ENCODE data around the gene VILL.

VILL gene

GRCh38 chr3:38005076-38006020 lies 14.8 kb downstream of the VILL start:
- Histone ChIP-seq H3K27me3 (ENCODE audit: insufficient read depth, insufficient read length) (no peaks in the 10 kb centered on the region), H3K36me3 (ENCODE audit: insufficient read depth, insufficient read length, low read length) (peaks cover 34% of the 10 kb centered on the region), H3K4me3 (ENCODE audit: insufficient read length, low read depth) (no peak overlapping the region), H3K4me1 (ENCODE audit: insufficient read depth, insufficient read length) (peaks cover 23% of the 10 kb centered on the region), H3K9me3 (ENCODE audit: insufficient read depth, low read length) (no peaks in the 10 kb centered on the region), H3K9ac (ENCODE audit: insufficient read length, low read depth) (no peak overlapping the region)
- TF ChIP-seq SUZ12 (IDR thresholded peaks at IDR 0.05; ENCODE audit: extremely low read depth, insufficient read depth, insufficient read length) = no peak
- no peak for TF ChIP-seq YY1 (IDR thresholded peaks at IDR 0.05; ENCODE audit: insufficient read depth, insufficient read length)
- no peak for TF ChIP-seq ZNF274 (IDR thresholded peaks at IDR 0.05; ENCODE audit: low read depth, low read length)
- no peak for DNase-seq (ENCODE audit: low read depth, low spot score)

GRCh38 chr3:38006031-38006430 lies 15.4 kb downstream of the VILL start:
- TF ChIP-seq ZNF274 (IDR thresholded peaks at IDR 0.05; ENCODE audit: low read depth, low read length) (no peak), SUZ12 (IDR thresholded peaks at IDR 0.05; ENCODE audit: extremely low read depth, insufficient read depth, insufficient read length) (no peak), YY1 (IDR thresholded peaks at IDR 0.05; ENCODE audit: insufficient read depth, insufficient read length) (no peak)
- Histone ChIP-seq H3K27me3 (ENCODE audit: insufficient read depth, insufficient read length) (no peaks in the 10 kb centered on the region), H3K9ac (ENCODE audit: insufficient read length, low read depth) (no peak overlapping the region), H3K9me3 (ENCODE audit: insufficient read depth, low read length) (no peaks in the 10 kb centered on the region), H3K36me3 (ENCODE audit: insufficient read depth, insufficient read length, low read length) (peaks cover 34% of the 10 kb centered on the region), H3K4me3 (ENCODE audit: insufficient read length, low read depth) (no peak overlapping the region), H3K4me1 (ENCODE audit: insufficient read depth, insufficient read length) (peaks cover 22% of the 10 kb centered on the region)
- no peak for DNase-seq (ENCODE audit: low read depth, low spot score)

- DNase-seq (ENCODE audit: low read depth, low spot score) = no peak
- peaks cover 19% of the 10 kb centered on the region for H3K4me1 ChIP-seq (ENCODE audit: insufficient read depth, insufficient read length)
- H3K9ac ChIP-seq (ENCODE audit: insufficient read length, low read depth) = no peak overlapping the region
- H3K4me3 ChIP-seq (ENCODE audit: insufficient read length, low read depth) = no peak overlapping the region
- TF ChIP-seq SUZ12 (IDR thresholded peaks at IDR 0.05; ENCODE audit: extremely low read depth, insufficient read depth, insufficient read length) = no peak
- no peaks in the 10 kb centered on the region for H3K9me3 ChIP-seq (ENCODE audit: insufficient read depth, low read length)
- peaks cover 34% of the 10 kb centered on the region for H3K36me3 ChIP-seq (ENCODE audit: insufficient read depth, insufficient read length, low read length)
- H3K27me3 ChIP-seq (ENCODE audit: insufficient read depth, insufficient read length) = no peaks in the 10 kb centered on the region
Observed at GRCh38 chr3:38006445-38006995, 15.9 kb downstream of the VILL start.

GRCh38 chr3:38007754-38008090 lies 17.1 kb downstream of the VILL start:
- no peaks in the 10 kb centered on the region for H3K9me3 ChIP-seq (ENCODE audit: insufficient read depth, low read length)
- DNase-seq (ENCODE audit: low read depth, low spot score) = no peak
- H3K4me3 ChIP-seq (ENCODE audit: insufficient read length, low read depth) = no peak overlapping the region
- H3K36me3 ChIP-seq (ENCODE audit: insufficient read depth, insufficient read length, low read length) = peaks cover 34% of the 10 kb centered on the region
- H3K4me1 ChIP-seq (ENCODE audit: insufficient read depth, insufficient read length) = peaks cover 13% of the 10 kb centered on the region
- TF ChIP-seq ZNF274 (IDR thresholded peaks at IDR 0.05; ENCODE audit: low read depth, low read length) = no peak
- TF ChIP-seq YY1 (IDR thresholded peaks at IDR 0.05; ENCODE audit: insufficient read depth, insufficient read length) = no peak
- no peak overlapping the region for H3K9ac ChIP-seq (ENCODE audit: insufficient read length, low read depth)
- H3K27me3 ChIP-seq (ENCODE audit: insufficient read depth, insufficient read length) = no peaks in the 10 kb centered on the region

- no peaks in the 10 kb centered on the region for H3K27me3 ChIP-seq (ENCODE audit: insufficient read depth, insufficient read length)
- H3K4me3 ChIP-seq (ENCODE audit: insufficient read length, low read depth) = no peak overlapping the region
- no peak for DNase-seq (ENCODE audit: low read depth, low spot score)
- TF ChIP-seq SUZ12 (IDR thresholded peaks at IDR 0.05; ENCODE audit: extremely low read depth, insufficient read depth, insufficient read length) (no peak), ZNF274 (IDR thresholded peaks at IDR 0.05; ENCODE audit: low read depth, low read length) (no peak), YY1 (IDR thresholded peaks at IDR 0.05; ENCODE audit: insufficient read depth, insufficient read length) (no peak)
- no peak overlapping the region for H3K9ac ChIP-seq (ENCODE audit: insufficient read length, low read depth)
- peaks cover 13% of the 10 kb centered on the region for H3K4me1 ChIP-seq (ENCODE audit: insufficient read depth, insufficient read length)
- H3K9me3 ChIP-seq (ENCODE audit: insufficient read depth, low read length) = no peaks in the 10 kb centered on the region
- H3K36me3 ChIP-seq (ENCODE audit: insufficient read depth, insufficient read length, low read length) = peaks cover 34% of the 10 kb centered on the region
Observed at GRCh38 chr3:38008191-38008701, 17.7 kb downstream of the VILL start.

GRCh38 chr3:38008971-38009580 lies 18.5 kb downstream of the VILL start:
- Histone ChIP-seq H3K9me3 (ENCODE audit: insufficient read depth, low read length) (no peaks in the 10 kb centered on the region), H3K4me3 (ENCODE audit: insufficient read length, low read depth) (no peak overlapping the region), H3K27me3 (ENCODE audit: insufficient read depth, insufficient read length) (no peaks in the 10 kb centered on the region), H3K4me1 (ENCODE audit: insufficient read depth, insufficient read length) (peaks cover 6% of the 10 kb centered on the region), H3K36me3 (ENCODE audit: insufficient read depth, insufficient read length, low read length) (peaks cover 34% of the 10 kb centered on the region), H3K9ac (ENCODE audit: insufficient read length, low read depth) (no peak overlapping the region)
- DNase-seq (ENCODE audit: low read depth, low spot score) = no peak
- TF ChIP-seq ZNF274 (IDR thresholded peaks at IDR 0.05; ENCODE audit: low read depth, low read length) = no peak

- TF ChIP-seq SUZ12 (IDR thresholded peaks at IDR 0.05; ENCODE audit: extremely low read depth, insufficient read depth, insufficient read length) (no peak), YY1 (IDR thresholded peaks at IDR 0.05; ENCODE audit: insufficient read depth, insufficient read length) (no peak), ZNF274 (IDR thresholded peaks at IDR 0.05; ENCODE audit: low read depth, low read length) (no peak)
- H3K27me3 ChIP-seq (ENCODE audit: insufficient read depth, insufficient read length) = no peaks in the 10 kb centered on the region
- no peak overlapping the region for H3K9ac ChIP-seq (ENCODE audit: insufficient read length, low read depth)
- no peak overlapping the region for H3K4me3 ChIP-seq (ENCODE audit: insufficient read length, low read depth)
- H3K4me1 ChIP-seq (ENCODE audit: insufficient read depth, insufficient read length) = peaks cover 1% of the 10 kb centered on the region
- peaks cover 35% of the 10 kb centered on the region for H3K36me3 ChIP-seq (ENCODE audit: insufficient read depth, insufficient read length, low read length)
- no peak for DNase-seq (ENCODE audit: low read depth, low spot score)
- H3K9me3 ChIP-seq (ENCODE audit: insufficient read depth, low read length) = no peaks in the 10 kb centered on the region
Observed at GRCh38 chr3:38009807-38010591, 19.4 kb downstream of the VILL start.
